ENCODE results near the gene PHTF2.

DNA sequence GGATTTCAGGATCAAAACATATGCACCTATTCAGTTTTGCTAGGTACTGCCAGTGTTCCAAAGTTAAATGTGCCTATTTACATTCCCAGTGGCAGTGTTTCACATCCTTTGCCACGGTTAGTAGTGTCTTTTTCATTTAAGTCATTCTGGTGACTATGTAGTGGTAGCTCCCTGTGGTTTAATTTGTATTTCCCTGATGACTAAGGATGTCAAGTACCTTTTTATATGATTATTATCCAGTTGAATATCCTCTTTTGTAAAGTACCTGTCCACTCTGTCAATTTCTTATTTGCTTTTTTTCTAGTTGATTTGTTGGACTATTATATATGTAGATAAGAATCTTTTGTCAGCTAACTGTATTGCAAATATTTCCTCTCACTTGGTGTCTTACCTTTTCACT is 45.4 kb upstream of the PHTF2 start:
- TF ChIP-seq RAD21 (IDR thresholded peaks at IDR 0.05; ENCODE audit: low read depth) = no peak
- TF ChIP-seq EP300 (IDR thresholded peaks at IDR 0.05; ENCODE audit: borderline replicate concordance) = no peak
- TF ChIP-seq YY1 (IDR thresholded peaks at IDR 0.05; ENCODE audit: low read depth) = no peak
- no peak for TF ChIP-seq FOXM1 (IDR thresholded peaks at IDR 0.05; ENCODE audit: borderline replicate concordance, low read depth)
- TF ChIP-seq CEBPB (IDR thresholded peaks at IDR 0.05) = no peak
- TF ChIP-seq TAF1 (IDR thresholded peaks at IDR 0.05; ENCODE audit: low read depth) = no peak
- TF ChIP-seq NFIC (IDR thresholded peaks at IDR 0.05) = no peak
- TF ChIP-seq, protein P1, sequence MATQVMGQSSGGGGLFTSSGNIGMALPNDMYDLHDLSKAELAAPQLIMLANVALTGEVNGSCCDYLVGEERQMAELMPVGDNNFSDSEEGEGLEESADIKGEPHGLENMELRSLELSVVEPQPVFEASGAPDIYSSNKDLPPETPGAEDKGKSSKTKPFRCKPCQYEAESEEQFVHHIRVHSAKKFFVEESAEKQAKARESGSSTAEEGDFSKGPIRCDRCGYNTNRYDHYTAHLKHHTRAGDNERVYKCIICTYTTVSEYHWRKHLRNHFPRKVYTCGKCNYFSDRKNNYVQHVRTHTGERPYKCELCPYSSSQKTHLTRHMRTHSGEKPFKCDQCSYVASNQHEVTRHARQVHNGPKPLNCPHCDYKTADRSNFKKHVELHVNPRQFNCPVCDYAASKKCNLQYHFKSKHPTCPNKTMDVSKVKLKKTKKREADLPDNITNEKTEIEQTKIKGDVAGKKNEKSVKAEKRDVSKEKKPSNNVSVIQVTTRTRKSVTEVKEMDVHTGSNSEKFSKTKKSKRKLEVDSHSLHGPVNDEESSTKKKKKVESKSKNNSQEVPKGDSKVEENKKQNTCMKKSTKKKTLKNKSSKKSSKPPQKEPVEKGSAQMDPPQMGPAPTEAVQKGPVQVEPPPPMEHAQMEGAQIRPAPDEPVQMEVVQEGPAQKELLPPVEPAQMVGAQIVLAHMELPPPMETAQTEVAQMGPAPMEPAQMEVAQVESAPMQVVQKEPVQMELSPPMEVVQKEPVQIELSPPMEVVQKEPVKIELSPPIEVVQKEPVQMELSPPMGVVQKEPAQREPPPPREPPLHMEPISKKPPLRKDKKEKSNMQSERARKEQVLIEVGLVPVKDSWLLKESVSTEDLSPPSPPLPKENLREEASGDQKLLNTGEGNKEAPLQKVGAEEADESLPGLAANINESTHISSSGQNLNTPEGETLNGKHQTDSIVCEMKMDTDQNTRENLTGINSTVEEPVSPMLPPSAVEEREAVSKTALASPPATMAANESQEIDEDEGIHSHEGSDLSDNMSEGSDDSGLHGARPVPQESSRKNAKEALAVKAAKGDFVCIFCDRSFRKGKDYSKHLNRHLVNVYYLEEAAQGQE (IDR thresholded peaks at IDR 0.05; ENCODE audit: low read depth) = no peak
- TF ChIP-seq, protein P2, sequence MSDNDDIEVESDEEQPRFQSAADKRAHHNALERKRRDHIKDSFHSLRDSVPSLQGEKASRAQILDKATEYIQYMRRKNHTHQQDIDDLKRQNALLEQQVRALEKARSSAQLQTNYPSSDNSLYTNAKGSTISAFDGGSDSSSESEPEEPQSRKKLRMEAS (IDR thresholded peaks at IDR 0.05) = no peak
- TF ChIP-seq CREB1 (IDR thresholded peaks at IDR 0.05; ENCODE audit: low read depth) = no peak
